Endothelial cell of umbilical vein (primary cell): Measurements from ENCODE around the gene TNP1.

Experiments
- CTCF ChIP-seq, 2 donors: IDR thresholded peaks; 1 replicate in 1 of 2; 2 replicates in 1 of 2; pipeline ENCODE4 v1.5.1; 2011; ENCODE audit warnings: low read length in 2 of 2, mild to moderate bottlenecking in 2 of 2, moderate library complexity in 2 of 2, control low read depth in 1 of 2, inconsistent platforms in 1 of 2, low read depth in 1 of 2; ENCODE audit not compliant: insufficient read depth in 1 of 2; ENCODE audit errors: extremely low read depth in 1 of 2
- EZH2 ChIP-seq: IDR thresholded peaks from 2 replicates; pipeline ENCODE4 v1.6.1; 2012; ENCODE audit warnings: borderline replicate concordance, low read depth, mild to moderate bottlenecking, moderate library complexity, low read length, inconsistent platforms; ENCODE audit not compliant: severe bottlenecking
- FOS ChIP-seq: IDR thresholded peaks from 2 replicates; pipeline ENCODE4 v1.6.1; 2011; ENCODE audit warnings: mild to moderate bottlenecking, low read length, moderate library complexity, borderline replicate concordance; ENCODE audit not compliant: insufficient read depth
- GATA2 ChIP-seq: IDR thresholded peaks from 2 replicates; pipeline ENCODE4 v1.7.0; 2011; ENCODE audit warnings: low read depth, mild to moderate bottlenecking, moderate library complexity, mixed read lengths, low read length; ENCODE audit not compliant: insufficient read length, insufficient read depth
- MAX ChIP-seq: IDR thresholded peaks from 2 replicates; pipeline ENCODE4 v1.6.1; 2011; ENCODE audit not compliant: insufficient read depth, insufficient read length
- POLR2A ChIP-seq: IDR thresholded peaks from 2 replicates; pipeline ENCODE4 v1.6.1; 2012; ENCODE audit warnings: low read depth, mild to moderate bottlenecking, control low read depth, low read length
- POLR2AphosphoS5 ChIP-seq: IDR thresholded peaks from 2 replicates; pipeline ENCODE4 v1.6.1; 2012; ENCODE audit warnings: low read depth, mild to moderate bottlenecking, control low read depth, low read length, moderate library complexity; ENCODE audit not compliant: insufficient read depth

- no peak for TF ChIP-seq CTCF (IDR thresholded peaks at IDR 0.05; ENCODE audit: extremely low read depth in 1 of 2, insufficient read depth in 1 of 2, low read depth in 1 of 2, low read length in 2 of 2)
- TF ChIP-seq EZH2 = no peak
- TF ChIP-seq POLR2AphosphoS5 = no peak
- no peak for TF ChIP-seq MAX
- no peak for TF ChIP-seq POLR2A
- no peak for TF ChIP-seq GATA2
- TF ChIP-seq FOS = no peak
These were observed 1.6 kb downstream of the TNP1 start for GRCh38 chr2:216858312-216858711.
